ENCODE data around the gene HAUS6.
"Not testable (repeated sequence)": the region's sequence is repeated elsewhere in the genome, so short reads cannot be mapped to it uniquely, and the experiment has no call there.

Gene HAUS6

GRCh38 chr9:19117039-19117716 lies 14.5 kb upstream of the HAUS6 start:
- no peak overlapping the region for H3K27ac ChIP-seq (ENCODE audit: insufficient read depth, low read length, poor library complexity, severe bottlenecking)
- peaks cover 66% of the 10 kb centered on the region for H3K36me3 ChIP-seq (ENCODE audit: control insufficient read depth, insufficient read depth, low read length)
- H3K4me1 ChIP-seq (ENCODE audit: control insufficient read depth, insufficient read depth, low read length, poor library complexity, severe bottlenecking), result no peaks in the 10 kb centered on the region

GRCh38 chr9:19116107-19116790 lies 13.5 kb upstream of the HAUS6 start:
- H3K36me3 ChIP-seq (ENCODE audit: control insufficient read depth, insufficient read depth, low read length), result peaks cover 61% of the 10 kb centered on the region
- H3K4me3 ChIP-seq (ENCODE audit: insufficient read depth, low read depth, low read length, poor library complexity, severe bottlenecking), result no peak overlapping the region
- H3K27me3 ChIP-seq (replicated peaks; ENCODE audit: control insufficient read depth, insufficient read depth, low read length, poor library complexity, severe bottlenecking), result no peaks in the 10 kb centered on the region
- no peaks in the 10 kb centered on the region for H3K9me3 ChIP-seq (ENCODE audit: control insufficient read depth, low read length)
- H3K27ac ChIP-seq (ENCODE audit: insufficient read depth, low read length, poor library complexity, severe bottlenecking), result no peak overlapping the region
- H3K4me1 ChIP-seq (ENCODE audit: control insufficient read depth, insufficient read depth, low read length, poor library complexity, severe bottlenecking), result no peaks in the 10 kb centered on the region
- DNase-seq, result no peak

More at GRCh38 chr9:19117039-19117716, 14.5 kb upstream of the HAUS6 start:
- H3K27me3 ChIP-seq (replicated peaks; ENCODE audit: control insufficient read depth, insufficient read depth, low read length, poor library complexity, severe bottlenecking), result no peaks in the 10 kb centered on the region
- H3K4me3 ChIP-seq (ENCODE audit: insufficient read depth, low read depth, low read length, poor library complexity, severe bottlenecking), result no peak overlapping the region
- DNase-seq, result no peak
- no peaks in the 10 kb centered on the region for H3K9me3 ChIP-seq (ENCODE audit: control insufficient read depth, low read length)

DNA sequence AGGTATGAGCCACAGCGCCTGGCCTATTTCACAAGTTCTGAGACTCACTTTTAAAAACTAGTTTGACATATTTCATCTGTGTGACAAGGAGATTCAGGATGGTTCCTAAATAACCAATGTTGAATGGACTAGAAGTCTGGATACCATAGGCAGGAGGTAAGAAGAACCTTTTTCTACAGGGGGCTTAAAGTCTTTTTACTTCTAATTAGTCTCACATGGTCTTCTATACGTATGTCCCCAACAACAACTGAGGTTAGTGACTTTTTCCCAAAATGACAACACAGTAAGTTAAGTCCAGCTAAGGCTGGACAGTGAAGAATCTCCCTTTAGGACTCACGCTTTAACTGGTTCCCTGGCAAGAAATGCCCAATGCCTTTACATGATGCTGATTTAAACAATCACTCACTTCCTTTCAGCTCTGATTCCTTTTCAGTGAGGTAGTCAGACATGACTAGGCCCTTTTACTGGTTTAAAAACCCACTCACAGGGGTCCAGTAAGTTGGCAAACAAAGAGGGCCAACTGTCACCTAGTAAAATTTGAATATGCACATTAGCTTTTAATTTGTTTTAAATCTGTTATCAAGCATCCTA lies 12.1 kb upstream of the HAUS6 start:
- Histone ChIP-seq H3K4me1 (ENCODE audit: control insufficient read depth, insufficient read depth, low read length, poor library complexity, severe bottlenecking) (no peaks in the 10 kb centered on the region), H3K4me3 (ENCODE audit: insufficient read depth, low read depth, low read length, poor library complexity, severe bottlenecking) (no peak overlapping the region), H3K36me3 (ENCODE audit: control insufficient read depth, insufficient read depth, low read length) (peaks cover 46% of the 10 kb centered on the region), H3K27me3 (replicated peaks; ENCODE audit: control insufficient read depth, insufficient read depth, low read length, poor library complexity, severe bottlenecking) (no peaks in the 10 kb centered on the region), H3K27ac (ENCODE audit: insufficient read depth, low read length, poor library complexity, severe bottlenecking) (no peak overlapping the region), H3K9me3 (ENCODE audit: control insufficient read depth, low read length) (no peaks in the 10 kb centered on the region)
- no peak for DNase-seq

- H3K36me3 ChIP-seq (ENCODE audit: control insufficient read depth, insufficient read depth, low read length), result peaks cover 40% of the 10 kb centered on the region
- no peak overlapping the region for H3K27ac ChIP-seq (ENCODE audit: insufficient read depth, low read length, poor library complexity, severe bottlenecking)
- H3K9me3 ChIP-seq (ENCODE audit: control insufficient read depth, low read length), result no peaks in the 10 kb centered on the region
- H3K27me3 ChIP-seq (replicated peaks; ENCODE audit: control insufficient read depth, insufficient read depth, low read length, poor library complexity, severe bottlenecking), result no peaks in the 10 kb centered on the region
- DNase-seq, result no peak
- no peaks in the 10 kb centered on the region for H3K4me1 ChIP-seq (ENCODE audit: control insufficient read depth, insufficient read depth, low read length, poor library complexity, severe bottlenecking)
- H3K4me3 ChIP-seq (ENCODE audit: insufficient read depth, low read depth, low read length, poor library complexity, severe bottlenecking), result no peak overlapping the region
These were observed 11.4 kb upstream of the HAUS6 start for GRCh38 chr9:19113964-19114679.

DNA sequence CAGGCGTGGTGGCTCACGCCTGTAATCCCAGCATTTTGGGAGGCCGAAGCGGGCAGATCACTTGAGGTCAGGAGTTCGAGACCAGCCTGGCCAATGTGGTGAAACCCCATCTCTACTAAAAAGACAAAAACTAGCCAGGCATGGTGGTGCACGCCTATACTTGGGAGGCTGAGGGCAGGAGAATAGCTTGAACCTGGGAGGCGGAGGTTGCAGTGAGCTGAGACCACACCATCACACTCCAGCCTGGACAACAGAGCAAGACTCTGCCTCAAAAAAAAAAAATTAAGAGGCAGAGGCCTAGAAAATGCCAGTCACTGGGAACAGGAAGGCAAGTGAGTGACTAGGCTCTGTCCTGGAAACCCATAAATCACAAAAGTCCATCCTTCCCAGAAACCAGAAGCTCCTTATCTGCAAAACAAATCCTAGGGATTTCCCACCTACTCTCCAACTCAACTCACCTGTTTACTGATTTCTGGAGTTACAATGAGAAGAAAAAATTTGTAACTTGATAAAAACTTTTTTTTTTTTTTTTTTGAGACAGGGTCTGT lies 10.4 kb upstream of the HAUS6 start:
- H3K9me3 ChIP-seq (ENCODE audit: control insufficient read depth, low read length); H3K4me3 ChIP-seq (ENCODE audit: insufficient read depth, low read depth, low read length, poor library complexity, severe bottlenecking); H3K4me1 ChIP-seq (ENCODE audit: control insufficient read depth, insufficient read depth, low read length, poor library complexity, severe bottlenecking); H3K27me3 ChIP-seq (replicated peaks; ENCODE audit: control insufficient read depth, insufficient read depth, low read length, poor library complexity, severe bottlenecking); H3K27ac ChIP-seq (ENCODE audit: insufficient read depth, low read length, poor library complexity, severe bottlenecking); DNase-seq: not testable (repeated sequence)
- peaks cover 30% of the 10 kb centered on the region for H3K36me3 ChIP-seq (ENCODE audit: control insufficient read depth, insufficient read depth, low read length)

DNA sequence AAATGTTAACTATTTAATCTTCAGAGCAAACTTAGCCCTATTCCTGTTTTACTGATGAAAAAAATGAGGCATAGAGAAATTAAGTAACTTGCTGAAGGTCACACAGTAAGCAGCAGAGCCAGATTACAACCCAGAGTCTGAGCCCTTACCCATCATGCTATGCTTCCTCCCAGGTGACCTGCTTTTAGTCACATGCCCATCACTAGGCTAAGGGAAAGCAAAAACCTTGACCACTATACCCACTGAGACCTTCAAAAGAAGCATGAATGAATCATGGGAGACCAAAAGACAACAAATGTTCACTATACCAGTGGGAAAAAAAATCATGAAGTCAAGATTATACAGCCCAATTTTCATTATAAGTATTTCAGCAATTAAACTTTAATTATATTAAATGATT lies 5.3 kb upstream of the HAUS6 start:
- Histone ChIP-seq H3K4me1 (ENCODE audit: control insufficient read depth, insufficient read depth, low read length, poor library complexity, severe bottlenecking) (no peaks in the 10 kb centered on the region), H3K27ac (ENCODE audit: insufficient read depth, low read length, poor library complexity, severe bottlenecking) (no peak overlapping the region), H3K4me3 (ENCODE audit: insufficient read depth, low read depth, low read length, poor library complexity, severe bottlenecking) (no peak overlapping the region), H3K36me3 (ENCODE audit: control insufficient read depth, insufficient read depth, low read length) (no peaks in the 10 kb centered on the region), H3K9me3 (ENCODE audit: control insufficient read depth, low read length) (no peaks in the 10 kb centered on the region), H3K27me3 (replicated peaks; ENCODE audit: control insufficient read depth, insufficient read depth, low read length, poor library complexity, severe bottlenecking) (no peaks in the 10 kb centered on the region)
- DNase-seq, result no peak

DNA sequence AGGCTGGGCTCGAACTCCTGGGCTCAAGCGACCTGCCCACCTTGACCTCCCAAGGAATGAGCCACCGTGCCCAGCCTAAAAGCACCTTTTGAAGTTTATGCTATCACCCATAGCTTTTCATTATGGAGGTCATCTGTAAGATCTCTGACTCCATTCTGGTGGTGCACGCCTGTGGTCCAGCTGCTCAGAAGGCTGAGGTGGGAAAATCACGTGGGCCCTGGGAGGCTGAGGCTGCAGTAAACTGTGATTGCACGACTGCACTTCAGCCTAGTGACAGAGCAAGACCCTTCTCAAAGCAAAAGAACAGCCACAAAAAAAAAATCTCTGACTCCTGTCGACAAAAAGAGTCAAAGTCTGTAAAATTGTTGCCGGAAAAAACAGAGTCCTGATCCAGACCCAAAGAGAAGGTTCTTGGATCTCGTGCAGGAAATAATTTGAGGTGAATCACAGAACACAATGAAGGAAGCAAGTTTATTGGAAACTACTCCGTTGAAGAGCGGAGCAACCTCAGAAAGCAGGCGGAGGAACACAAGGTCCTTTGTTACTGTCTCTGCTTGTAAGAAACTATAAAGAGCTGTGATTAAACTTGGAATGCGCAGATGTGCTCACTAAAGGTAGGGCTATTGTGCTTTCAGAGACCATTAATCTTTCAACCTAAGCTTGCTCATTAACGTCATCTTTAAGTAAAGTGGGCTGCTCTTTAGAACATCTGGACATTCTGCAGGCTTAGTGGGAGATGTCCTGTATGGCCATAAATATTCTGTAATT lies 2.0 kb upstream of the HAUS6 start:
- Histone ChIP-seq H3K36me3 (ENCODE audit: control insufficient read depth, insufficient read depth, low read length) (no peaks in the 10 kb centered on the region), H3K27ac (ENCODE audit: insufficient read depth, low read length, poor library complexity, severe bottlenecking) (no peak overlapping the region), H3K4me1 (ENCODE audit: control insufficient read depth, insufficient read depth, low read length, poor library complexity, severe bottlenecking) (peaks cover 5% of the 10 kb centered on the region), H3K9me3 (ENCODE audit: control insufficient read depth, low read length) (no peaks in the 10 kb centered on the region), H3K4me3 (ENCODE audit: insufficient read depth, low read depth, low read length, poor library complexity, severe bottlenecking) (no peak overlapping the region), H3K27me3 (replicated peaks; ENCODE audit: control insufficient read depth, insufficient read depth, low read length, poor library complexity, severe bottlenecking) (no peaks in the 10 kb centered on the region)
- no peak for DNase-seq

DNA sequence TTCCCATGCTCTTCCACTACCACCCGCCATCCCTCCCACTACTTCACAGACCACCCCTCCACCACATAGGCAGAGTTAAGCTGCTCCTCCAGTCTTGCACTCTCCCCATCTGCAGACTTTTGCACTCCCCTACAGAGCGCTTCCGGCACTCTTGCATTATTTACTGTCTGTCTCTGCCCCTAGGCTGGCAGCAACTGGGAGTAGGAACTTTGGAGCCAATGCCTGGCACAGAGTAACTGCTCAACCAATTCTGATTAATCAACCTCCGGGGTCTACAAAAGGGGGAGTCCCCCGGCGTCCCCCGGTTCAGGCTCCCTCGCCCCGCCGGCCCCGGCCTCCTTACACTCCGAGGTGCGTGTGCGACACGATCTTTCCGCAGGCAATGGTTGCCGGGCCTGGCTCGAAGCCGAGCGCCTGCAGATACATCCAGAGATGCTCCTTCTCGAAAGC lies 498 bp downstream of the HAUS6 start:
- no peaks in the 10 kb centered on the region for H3K9me3 ChIP-seq (ENCODE audit: control insufficient read depth, low read length)
- DNase-seq, result peak in 2 of 3 donors; percentile 2 to 17
- H3K27me3 ChIP-seq (replicated peaks; ENCODE audit: control insufficient read depth, insufficient read depth, low read length, poor library complexity, severe bottlenecking), result no peaks in the 10 kb centered on the region
- H3K4me1 ChIP-seq (ENCODE audit: control insufficient read depth, insufficient read depth, low read length, poor library complexity, severe bottlenecking), result peaks cover 5% of the 10 kb centered on the region
- peak overlapping the region; percentile 74 for H3K27ac ChIP-seq (ENCODE audit: insufficient read depth, low read length, poor library complexity, severe bottlenecking)
- H3K4me3 ChIP-seq (ENCODE audit: insufficient read depth, low read depth, low read length, poor library complexity, severe bottlenecking), result peak overlapping the region; percentile 71
- H3K36me3 ChIP-seq (ENCODE audit: control insufficient read depth, insufficient read depth, low read length), result no peaks in the 10 kb centered on the region

DNA sequence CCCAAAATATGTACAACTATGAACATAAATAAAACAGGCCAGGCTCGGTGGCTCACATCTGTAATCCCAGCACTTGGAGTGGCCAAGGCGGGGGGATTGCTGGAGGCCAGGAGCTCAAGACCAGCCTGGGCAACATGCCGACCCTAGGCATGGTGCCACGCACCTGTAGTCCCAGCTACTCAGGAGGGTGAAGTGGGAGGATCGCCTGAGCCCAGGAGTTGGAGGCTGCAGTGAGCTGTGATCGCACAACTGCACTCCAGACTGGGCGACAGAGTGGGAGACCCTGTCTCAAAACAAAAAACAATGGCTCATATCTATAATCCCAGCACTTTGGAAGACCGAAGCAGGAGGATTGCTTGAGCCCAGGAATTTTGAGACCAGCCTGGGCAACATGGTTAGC lies 1.5 kb downstream of the HAUS6 start:
- Histone ChIP-seq H3K36me3 (ENCODE audit: control insufficient read depth, insufficient read depth, low read length) (peaks cover under 1% of the 10 kb centered on the region), H3K4me1 (ENCODE audit: control insufficient read depth, insufficient read depth, low read length, poor library complexity, severe bottlenecking) (peaks cover 5% of the 10 kb centered on the region), H3K27me3 (replicated peaks; ENCODE audit: control insufficient read depth, insufficient read depth, low read length, poor library complexity, severe bottlenecking) (no peaks in the 10 kb centered on the region), H3K9me3 (ENCODE audit: control insufficient read depth, low read length) (no peaks in the 10 kb centered on the region), H3K4me3 (ENCODE audit: insufficient read depth, low read depth, low read length, poor library complexity, severe bottlenecking) (peak overlapping the region; percentile 4), H3K27ac (ENCODE audit: insufficient read depth, low read length, poor library complexity, severe bottlenecking) (no peak overlapping the region)
- DNase-seq, result no peak
